GM21360 (cell line): ENCODE measurements around the gene LCNL1.

Source experiments
- ATAC-seq: cut with Tn5 transposase; IDR thresholded peaks from one replicate; pipeline ENCODE4 v1.9.1; 2021; ENCODE audit warnings: mild to moderate bottlenecking, moderate library complexity; ENCODE audit not compliant: unreplicated experiment

The LCNL1 gene

DNA sequence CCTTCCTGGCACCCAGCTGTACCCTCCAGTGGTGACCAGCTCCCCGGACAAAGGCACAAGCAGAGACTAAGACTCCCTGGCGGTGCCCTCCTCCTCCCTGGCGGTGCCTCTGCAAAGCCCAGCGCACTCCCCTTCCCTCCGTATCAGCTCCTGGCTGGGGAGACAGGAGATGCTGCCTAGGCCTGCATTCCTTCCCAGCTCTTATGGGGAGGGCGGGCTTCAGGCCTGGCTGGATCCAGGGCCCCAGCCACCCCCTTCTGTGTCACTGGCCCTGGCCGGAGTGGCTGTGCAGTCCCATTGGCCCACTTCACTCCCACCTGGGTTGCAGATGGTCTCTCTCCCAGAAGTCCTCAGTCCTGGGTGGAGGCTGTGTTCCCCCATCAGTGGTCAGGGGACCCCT, 24.3 kb upstream of the LCNL1 start:
- no peak for ATAC-seq

DNA sequence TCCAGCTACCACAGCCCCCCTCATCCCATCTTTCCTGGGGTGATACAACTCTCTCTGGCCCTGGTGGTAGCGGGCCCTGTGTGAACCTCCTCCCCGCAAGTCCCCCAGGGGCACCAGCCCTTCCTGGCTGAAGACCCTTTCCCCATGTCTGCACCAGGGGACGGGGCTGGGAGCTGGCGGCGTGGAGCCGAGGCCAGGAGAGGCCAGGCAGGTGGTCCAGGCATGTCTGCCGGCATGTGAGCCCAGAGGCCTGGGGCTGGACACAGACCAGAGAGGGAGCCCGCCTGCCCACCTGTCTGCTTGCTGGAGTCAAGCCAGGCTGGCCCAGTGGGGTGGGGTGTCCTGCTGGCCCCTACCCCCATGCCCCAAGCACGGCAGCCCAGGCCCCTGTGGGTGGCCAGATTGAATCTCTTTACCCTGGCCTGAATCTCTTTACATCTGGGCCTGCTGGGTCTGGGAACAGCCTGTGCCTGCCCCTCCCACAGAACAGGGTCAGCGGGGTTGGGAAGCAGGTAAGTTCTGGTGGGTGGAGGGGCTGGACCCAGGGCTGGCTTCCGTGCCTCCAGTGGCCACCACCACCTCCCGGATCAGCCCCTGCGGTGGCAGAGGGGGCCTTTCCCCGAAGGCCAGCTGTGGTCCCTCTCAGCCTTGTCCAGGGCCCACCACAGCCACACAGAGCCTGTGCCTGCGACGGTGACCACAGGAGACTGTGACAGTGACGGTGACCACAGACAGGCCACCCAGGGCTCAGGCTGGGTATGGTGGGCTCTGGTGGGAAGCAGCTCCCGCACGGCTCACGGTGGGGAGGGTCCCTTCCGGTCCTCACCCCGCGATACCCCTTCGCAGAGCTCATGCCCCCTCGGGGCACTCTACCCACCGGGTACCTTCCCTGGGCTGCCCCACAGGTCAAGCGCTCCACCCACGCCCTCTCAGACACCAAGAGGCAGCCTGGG, 23.6 kb upstream of the LCNL1 start:
- no peak for ATAC-seq

DNA sequence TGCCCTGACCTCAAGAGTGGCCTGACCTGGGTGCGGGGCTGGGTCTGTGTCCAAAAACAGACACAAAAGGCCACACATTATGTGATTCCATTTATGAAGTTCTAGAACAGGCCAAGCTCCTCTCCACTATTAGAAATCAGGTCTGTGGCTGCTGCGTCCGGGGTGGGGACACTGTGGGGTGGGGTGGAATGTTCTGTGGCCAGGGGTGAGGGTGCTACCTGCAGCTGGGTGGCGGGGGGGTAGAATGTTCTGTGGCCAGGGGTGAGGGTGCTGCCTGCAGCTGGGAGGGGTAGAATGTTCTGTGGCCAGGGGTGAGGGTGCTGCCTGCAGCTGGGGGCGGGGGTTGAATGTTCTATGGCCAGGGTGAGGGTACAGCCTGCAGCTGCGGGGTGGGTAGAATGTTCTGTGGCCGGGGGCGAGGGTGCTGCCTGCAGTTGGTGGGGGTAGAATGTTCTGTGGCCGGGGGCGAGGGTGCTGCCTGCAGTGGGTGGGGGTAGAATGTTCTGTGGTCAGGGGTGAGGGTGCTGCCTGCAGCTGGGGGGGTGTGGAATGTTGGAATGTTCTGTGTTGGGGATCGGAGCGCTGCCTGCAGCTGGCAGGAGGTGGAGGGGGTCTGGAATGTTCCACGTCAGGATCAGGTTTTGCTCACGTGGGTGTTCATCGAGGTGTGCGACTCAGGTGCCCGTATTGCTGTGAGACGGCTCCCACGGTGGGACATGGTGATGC, 22.4 kb upstream of the LCNL1 start:
- no peak for ATAC-seq

DNA sequence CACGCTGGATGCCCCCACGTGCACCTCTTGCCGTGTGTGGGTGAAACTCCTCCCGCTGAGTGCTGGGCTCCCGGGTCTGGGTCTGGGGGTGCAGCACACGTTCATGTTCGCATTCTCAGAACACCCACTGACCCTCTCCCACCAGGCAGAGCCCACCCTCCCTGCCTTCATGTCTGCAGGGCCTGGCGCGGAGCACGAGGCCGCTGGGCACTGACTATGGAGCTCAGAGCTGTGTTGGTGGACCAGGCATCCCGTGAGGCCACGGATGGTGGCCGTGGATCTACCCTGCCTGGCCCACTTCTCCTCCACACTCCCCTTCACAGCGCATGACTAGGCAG, 21.9 kb upstream of the LCNL1 start:
- no peak for ATAC-seq

DNA sequence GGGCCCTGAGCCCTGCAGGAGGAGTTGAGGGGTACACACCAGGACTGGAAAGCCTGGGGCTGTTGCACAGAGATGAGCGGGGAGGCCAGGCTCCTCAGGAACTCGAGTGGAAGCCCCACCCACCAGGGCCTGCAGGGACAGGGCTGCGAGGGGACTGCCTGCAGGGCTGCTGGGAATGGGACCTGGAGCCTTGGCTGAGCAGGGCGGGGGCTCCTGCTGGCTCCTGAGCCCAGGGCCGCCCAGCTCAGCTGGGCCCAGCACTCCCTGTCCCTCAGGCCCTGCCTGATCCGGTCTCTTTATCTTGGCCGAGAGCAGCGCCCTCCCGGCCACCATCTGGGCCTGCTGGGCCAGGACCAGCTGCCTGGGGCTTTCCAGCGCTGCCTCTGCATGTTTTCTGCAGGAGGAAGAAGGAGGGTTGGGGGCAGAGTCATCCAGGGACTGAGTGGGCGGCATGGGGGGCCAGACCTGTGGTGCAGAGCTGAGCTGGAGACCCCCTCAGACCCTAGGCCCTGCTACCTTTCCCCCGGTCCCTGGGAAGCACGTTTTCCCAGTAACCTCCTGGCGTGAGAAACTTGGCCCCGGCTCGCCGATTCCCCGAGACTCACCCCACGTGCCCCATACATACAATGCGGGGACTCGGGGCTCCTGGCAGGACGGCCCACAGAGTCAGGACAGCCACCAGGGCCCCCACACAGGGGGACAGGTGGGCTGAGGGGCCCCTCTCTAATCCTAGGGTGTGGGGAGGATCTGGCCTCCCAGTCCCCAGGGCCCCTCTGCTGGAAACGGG, 21.3 kb upstream of the LCNL1 start:
- ATAC-seq = no peak

DNA sequence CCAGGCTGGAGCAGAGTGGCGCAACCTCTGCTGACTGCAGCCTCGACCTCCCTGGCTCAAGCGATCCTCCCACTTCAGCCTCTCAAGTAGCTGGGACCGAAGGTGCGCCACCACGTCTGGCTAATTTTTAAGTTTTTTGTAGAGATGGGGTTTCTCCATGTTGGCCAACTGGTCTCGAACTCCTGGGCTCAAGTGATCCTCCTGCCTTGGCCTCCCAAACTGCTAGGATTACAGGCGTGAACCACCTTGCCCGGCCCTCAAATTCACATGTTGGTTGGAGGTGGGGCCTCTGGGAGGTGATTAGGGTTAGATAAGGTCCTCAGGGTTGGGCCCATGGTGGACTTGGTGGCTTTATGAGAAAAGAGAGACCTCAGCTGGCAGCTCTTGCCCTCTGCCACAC, 20.6 kb upstream of the LCNL1 start:
- ATAC-seq = no peak

DNA sequence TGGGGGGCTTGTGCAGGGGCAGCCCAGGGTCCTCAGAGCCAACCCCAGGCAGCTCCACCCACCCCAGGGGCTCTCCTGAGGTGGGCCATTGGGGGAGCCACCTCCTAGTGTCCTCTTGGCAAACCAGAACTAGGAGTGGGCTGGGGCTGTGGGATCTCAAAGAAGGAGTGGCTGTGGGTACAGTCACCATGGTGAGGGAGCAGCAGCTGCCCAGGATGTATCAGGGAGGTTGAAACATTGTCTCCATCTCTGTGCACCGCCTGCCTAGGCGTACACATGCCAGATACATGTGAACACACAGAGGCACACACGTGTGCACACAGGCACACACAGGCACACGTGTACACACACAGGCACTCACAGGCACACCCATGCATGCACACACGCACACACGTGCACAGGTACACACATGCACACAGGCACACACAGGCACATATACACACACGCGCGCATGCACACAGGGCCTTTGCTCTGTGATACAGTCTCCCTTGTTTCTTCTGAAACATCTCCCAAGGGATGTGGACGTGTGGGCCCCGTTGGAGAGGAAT, 20.0 kb upstream of the LCNL1 start:
- no peak for ATAC-seq

DNA sequence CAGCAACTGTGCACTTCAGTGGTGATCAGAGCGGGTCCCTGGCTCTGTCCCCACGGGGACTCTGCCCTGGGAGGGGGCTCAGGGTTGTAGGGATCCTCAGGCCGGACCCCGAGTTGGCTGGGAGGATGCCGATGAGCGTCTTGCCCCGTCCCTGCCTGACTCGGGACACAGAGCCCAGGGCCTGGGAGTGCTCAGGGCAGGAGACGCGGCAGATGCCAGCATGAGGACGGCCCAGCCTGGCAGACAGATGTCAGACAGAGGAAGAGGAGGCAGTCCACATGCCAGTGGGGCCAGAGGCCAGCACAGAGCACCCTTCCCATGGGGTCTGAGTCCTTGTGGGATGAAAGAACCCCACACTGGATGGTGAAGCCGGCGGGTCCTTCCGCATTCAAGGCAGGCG, 19.5 kb upstream of the LCNL1 start:
- ATAC-seq = no peak

DNA sequence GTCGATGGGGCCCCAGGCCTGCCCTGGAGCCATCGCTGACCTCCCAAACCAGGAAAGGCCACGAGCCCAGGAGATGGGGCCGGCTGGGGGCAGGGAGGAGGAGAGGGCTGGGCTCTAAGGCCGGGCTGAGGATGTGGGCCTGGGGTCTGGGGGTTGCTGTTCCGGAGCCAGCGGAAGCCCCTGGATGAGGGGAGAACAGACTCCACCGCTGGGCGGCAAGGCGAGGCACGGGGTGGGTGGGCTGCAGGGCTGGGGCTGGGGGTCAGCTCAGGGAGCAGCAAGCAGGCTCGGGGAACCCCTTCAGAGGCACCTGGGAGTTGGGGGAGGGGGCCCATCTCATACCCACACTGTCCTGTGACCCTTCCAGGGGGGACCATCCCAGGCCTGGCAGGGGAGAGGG, 19.0 kb upstream of the LCNL1 start:
- no peak for ATAC-seq

DNA sequence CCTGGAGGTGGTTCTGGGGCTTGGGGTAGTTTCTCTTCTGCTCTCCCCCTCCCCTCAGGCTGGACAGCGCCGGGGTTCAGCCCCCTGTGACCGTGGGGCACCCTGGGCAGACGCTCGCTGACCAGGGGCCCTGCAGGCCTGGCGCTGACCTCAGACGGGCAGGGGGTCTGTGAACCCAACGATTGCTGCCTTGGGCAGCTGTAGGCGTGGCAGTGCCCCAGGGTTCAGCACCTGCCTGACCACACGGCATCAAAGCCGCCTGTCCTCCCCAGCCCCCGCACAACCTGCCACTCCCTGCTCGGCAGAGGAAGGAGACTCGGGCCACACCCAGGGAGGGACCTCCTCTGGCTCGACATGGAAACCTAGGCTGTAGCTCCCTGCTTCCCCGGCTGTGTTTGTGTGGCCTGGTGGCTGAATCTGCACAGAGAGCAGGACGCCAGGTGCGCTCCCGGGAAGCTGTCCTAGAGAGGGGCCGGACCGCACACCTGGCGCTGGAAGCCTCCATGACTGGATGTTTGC, 18.6 kb upstream of the LCNL1 start:
- ATAC-seq = no peak

DNA sequence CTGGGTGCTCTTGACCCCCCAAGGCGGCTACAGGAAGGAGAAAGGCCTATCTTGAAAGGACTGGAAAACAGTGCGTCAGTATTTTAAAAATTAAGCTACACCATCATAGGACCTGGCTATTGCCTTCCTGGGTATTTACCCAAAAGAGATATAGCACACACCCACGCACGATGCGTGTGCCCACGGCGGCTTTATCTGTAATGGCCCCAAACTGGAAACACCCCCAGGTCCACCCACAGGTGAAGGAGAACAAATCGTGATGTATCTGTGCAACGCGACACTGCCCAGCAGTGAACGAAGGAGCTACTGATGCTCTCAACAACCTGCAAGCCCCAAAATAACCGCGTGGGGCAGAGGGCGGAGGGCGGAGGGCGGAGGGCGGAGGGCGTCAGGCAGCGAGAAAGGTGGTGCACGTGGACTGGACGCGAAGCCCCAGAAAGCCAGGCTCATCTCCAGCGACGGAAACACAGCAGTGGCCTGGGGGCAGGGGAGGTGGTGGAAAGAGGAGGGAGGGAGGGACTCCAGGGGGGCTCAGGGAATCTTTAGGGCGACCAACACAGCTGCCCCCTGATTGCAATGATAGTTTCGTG, 17.9 kb upstream of the LCNL1 start:
- no peak for ATAC-seq

DNA sequence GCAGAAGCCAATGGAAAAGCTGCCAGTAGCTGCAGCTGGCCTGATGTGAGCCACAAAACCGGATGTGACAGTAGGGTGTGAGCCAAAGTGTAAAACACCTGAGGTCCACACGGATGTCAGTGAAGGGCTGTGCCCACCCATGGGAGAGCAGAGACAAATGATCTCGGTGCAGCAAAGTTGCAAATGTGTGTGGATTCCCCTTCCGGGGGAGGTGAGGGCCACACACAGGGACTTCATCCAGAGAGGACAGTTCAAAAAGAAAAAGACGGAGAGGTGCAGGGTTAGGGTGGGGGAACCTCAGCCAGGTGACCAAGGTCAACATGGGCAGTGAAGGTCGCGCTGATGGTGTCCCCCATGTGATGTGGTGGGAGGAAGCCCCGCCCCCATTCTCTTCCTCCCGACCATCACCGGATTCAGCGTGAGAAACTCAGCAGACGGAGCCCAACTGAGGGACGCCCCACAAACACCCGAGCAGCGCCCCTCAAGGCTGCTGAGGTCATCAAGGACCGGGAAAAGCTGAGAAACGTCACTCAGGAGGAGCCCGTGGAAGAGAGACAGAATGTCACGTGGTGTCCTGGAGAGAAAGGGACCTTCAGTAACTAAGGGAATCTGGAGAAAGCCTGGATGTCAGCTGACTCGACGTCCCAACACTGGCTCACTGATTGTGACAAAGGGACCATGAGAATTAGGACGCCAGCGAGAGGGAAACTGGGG, 16.9 kb upstream of the LCNL1 start:
- no peak for ATAC-seq

DNA sequence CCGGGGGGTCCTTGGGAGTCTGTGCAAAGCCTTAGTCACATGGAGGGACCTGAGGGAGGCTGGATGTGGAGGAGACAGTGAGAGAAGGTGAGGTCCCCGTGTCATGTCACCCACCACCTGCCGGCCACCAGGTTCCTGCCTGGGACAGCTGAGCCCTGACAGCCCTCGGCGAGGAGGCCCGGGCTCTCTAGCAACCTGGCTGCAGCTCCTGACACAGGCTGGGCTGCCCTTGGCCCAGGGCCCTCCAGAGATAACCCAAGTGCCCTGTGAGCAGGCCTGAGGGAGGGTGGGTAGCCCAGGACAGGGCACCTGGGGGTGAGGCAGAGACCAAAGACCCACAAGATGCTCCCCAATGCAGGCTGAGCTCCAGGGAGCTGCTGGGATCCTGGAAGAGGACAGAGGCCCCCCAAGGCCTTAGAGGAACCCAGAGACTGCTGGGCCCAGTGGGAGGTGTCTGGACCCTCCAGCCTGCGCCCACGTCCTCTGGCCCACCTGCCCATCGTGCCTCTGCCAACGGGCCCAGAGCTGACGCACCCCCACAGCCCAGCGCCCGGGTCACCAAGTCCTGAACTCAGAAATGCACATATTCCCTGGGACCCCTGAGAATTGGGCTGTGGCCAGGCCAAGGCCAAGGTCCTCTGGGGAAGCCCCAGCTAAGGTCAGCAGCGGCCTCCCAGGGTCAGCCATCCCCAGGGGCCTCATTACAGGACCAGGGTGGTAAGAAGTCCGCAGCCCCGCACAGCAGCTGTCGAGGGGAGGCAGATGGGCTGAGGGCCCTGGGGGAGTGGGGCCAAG, 14.3 kb upstream of the LCNL1 start:
- ATAC-seq = no peak

DNA sequence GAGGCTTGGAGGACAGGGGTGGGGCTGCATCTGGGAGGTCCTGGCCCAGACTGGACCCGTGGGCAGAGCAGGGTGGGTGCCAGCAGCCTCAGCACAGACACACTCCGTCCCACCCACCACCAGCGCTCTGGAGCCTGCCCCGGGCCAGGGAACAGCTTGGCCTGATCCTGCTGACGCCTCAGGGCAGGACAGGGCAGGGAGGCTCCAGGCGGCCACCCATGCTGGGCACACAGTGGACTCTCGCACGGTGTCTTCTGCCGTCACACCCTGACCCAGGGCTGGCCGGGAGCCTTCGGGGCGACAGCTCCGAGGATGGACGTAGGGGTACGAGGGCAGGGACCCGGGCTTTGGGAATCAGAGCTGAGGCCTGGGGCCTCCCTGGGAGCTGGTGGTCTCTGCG, 13.6 kb upstream of the LCNL1 start:
- ATAC-seq = no peak

DNA sequence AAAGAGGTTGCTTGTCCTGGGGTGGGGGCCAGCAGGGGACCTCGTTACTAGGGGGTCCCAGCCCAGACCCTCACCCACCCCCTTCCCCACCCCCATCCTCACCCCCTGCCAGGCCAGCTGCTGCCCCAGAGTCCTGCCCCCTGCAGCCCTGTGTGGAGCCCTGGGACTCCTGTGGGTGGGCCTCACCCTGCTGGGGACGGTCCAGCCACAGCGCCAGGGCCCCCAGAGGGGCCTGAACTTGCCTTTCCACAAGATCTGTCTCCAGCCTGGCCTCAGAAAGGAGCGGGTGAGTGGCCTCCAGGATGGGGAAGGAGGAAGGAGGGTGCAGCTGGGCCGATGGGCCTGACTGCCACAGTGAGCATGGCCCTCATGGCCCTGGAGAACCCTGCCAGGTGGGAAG, 13.0 kb upstream of the LCNL1 start:
- no peak for ATAC-seq

DNA sequence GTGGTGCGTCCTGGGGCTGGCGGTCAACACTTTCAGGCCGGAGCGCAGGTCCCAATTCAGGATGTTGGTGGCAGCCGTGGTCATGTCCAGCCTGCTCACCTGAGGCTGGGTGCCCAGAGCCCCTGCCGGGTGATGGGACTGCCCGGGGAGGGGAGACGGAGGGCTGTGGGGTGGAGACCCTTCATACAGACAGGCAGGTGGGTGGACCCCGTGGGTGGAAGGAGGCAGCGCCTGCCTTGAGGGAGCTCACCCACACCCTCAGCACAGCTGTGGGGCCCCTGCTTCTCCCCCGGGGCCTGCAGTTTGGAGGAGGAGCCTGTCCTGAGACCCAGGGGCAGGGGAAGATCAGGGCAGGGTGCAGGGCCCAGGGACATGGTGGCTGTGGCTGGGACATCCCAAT, 12.4 kb upstream of the LCNL1 start:
- ATAC-seq = no peak

DNA sequence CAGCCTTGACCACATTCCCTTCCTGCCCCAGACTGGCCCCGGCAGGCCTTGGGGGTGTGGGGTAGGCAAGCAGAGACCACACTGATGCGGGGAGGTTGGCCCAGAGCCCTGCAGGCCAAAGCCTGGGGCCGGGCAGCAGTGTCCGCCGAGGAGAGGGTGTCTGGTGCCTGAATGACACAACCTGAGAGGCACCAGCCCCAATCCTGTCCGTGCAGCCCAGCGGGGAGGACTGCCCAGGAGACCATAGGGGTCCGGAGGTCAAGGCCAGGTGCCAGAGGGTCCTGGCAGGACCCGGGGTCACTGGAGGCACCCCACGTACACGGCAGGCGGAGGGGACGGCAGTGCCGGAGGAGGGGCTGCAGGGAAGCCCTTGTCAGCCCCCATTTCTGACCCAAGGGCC, 11.0 kb upstream of the LCNL1 start:
- no peak for ATAC-seq

DNA sequence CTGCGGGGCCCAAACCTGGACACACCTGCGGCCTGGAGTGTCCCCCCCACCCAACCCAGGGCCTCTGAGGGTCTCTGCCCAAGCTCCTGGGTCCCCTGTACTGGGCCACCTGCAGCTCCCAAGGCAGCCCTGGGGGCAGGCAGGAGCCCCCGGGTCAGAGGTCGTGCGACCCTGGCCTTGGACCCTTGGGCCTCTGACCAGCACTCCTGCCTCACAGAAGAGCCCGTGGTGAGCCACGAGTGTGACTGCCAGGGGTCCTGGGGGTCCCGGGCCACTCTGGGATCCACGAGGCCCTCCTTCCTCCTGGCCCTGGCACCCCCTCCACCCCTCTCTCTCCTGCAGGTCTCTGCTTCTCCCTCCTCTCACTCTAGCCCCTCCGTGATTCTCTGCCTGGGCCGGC, 10.5 kb upstream of the LCNL1 start:
- ATAC-seq = no peak

DNA sequence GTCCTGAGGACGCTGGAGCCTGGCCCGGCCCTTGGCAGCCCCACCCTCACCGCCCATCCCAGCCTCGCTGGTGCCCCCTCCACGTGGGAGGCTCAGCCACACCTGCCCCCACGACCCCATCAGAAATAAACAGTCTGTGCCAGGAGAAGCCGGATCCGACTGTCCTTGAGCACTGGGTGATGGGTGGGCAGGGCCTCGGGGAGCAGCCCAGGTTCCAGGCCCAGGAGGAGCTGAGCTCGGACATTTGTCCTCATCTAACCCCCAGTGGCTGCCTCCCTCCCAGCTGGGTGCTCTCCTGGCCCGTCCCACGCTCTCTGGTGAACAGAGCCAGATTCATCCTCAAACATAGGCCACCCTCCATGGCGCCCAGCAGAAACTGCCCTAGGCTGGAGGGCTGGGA, 10.1 kb upstream of the LCNL1 start:
- ATAC-seq = no peak
